HUES48 (cell line): ENCODE results near the gene GPR158.
A peak's percentile ranks its signal among the peaks of the same experiment; 100 is the strongest.
"Not testable (repeated sequence)": the region's sequence is repeated elsewhere in the genome, so short reads cannot be mapped to it uniquely, and the experiment has no call there.

Experiments
- H3K27ac ChIP-seq: one replicate; pipeline ENCODE4 v1.7.0; 2013; ENCODE audit warnings: low read depth, low read length, inconsistent platforms
- H3K27me3 ChIP-seq: 2 replicates; pipeline ENCODE4 v1.6.1; 2013; ENCODE audit warnings: mild to moderate bottlenecking, low read length; ENCODE audit not compliant: control insufficient read depth, insufficient read depth
- H3K36me3 ChIP-seq: 2 replicates; pipeline ENCODE4 v1.6.1; 2013; ENCODE audit warnings: low read length; ENCODE audit not compliant: control insufficient read depth, insufficient read depth
- H3K4me1 ChIP-seq: 2 replicates; pipeline ENCODE4 v1.6.1; 2013; ENCODE audit warnings: mild to moderate bottlenecking, low read length; ENCODE audit not compliant: control insufficient read depth, insufficient read depth
- H3K4me3 ChIP-seq: 2 replicates; pipeline ENCODE4 v1.5.1; 2013; ENCODE audit warnings: mild to moderate bottlenecking, low read depth, low read length
- H3K9ac ChIP-seq: 2 replicates; pipeline ENCODE4 v1.6.1; 2013; ENCODE audit warnings: mild to moderate bottlenecking, low read depth, low read length, moderate library complexity
- H3K9me3 ChIP-seq: 2 replicates; pipeline ENCODE4 v1.6.1; 2013; ENCODE audit warnings: low read length; ENCODE audit not compliant: control insufficient read depth, insufficient read depth

GPR158 gene

DNA sequence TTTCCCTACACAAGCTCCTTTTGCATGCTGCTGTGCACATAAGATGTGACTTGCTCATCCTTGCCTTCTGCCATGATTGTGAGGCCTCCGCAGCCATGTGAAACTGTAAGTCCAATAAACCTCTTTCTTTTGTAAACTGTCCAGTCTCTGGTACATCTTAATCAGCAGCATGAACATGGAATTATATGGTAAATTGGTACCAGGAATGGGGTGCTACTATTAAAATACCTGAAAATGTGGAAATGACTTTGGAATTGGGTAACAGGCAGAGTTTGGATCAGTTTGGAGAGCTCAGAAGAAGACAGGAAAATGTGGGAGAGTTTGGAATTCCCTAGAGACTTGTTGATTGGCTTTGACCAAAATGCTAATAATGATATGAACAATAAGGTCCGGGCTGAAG lies 181.8 kb downstream of the GPR158 start:
- Histone ChIP-seq H3K9me3 (peaks cover 30% of the 10 kb centered on the region), H3K4me1 (no peaks in the 10 kb centered on the region), H3K9ac (no peak overlapping the region), H3K27ac (no peak overlapping the region), H3K36me3 (no peaks in the 10 kb centered on the region), H3K4me3 (no peak overlapping the region), H3K27me3 (no peaks in the 10 kb centered on the region)

- Histone ChIP-seq H3K4me1 (no peaks in the 10 kb centered on the region), H3K9me3 (peaks cover 30% of the 10 kb centered on the region), H3K27me3 (no peaks in the 10 kb centered on the region), H3K36me3 (no peaks in the 10 kb centered on the region), H3K4me3 (no peak overlapping the region), H3K27ac (no peak overlapping the region), H3K9ac (no peak overlapping the region)
These were observed 182.5 kb downstream of the GPR158 start for GRCh38 chr10:25357269-25357668.

DNA sequence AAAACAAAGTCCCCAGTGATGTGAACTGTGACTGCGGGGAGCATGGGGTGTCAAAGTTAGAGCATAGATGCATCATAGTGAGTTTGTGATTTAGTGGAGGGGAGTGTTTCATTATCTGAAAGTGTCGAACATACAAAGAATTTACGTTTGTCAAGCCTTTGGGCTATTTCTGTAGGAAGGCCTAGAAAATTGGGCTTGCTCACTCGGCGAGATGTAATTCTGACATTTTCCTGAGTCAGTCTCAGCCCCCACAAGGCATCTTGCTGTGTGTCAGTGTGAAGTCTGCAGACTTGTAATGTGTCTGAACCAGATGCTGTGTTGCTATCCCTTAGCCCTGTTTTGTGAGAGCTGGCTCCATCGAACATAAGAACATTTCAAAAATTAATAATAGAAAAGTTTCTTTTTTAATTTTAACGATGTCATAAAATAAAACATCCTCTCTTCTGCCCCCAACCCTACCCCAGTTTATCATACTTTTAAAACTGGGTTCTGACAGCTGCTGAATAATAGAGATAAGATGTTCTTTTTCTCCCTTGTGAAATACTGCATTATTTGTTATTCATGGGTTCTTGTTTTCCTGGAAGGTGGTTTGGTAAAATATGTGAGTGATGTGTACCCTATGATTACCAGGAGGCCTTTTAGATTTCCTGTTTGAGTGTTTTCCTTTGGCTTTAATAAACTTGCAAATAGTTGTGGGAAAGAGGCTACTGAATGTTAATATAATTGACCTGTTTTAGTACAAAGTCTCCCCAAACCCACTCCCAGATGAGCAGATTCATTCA lies 207.4 kb downstream of the GPR158 start:
- Histone ChIP-seq H3K36me3 (no peaks in the 10 kb centered on the region), H3K9me3 (no peaks in the 10 kb centered on the region), H3K27ac (peak overlapping the region; percentile 2), H3K27me3 (no peaks in the 10 kb centered on the region), H3K9ac (no peak overlapping the region), H3K4me1 (no peaks in the 10 kb centered on the region; the same call in 1 of the 2 replicates), H3K4me3 (no peak overlapping the region)

DNA sequence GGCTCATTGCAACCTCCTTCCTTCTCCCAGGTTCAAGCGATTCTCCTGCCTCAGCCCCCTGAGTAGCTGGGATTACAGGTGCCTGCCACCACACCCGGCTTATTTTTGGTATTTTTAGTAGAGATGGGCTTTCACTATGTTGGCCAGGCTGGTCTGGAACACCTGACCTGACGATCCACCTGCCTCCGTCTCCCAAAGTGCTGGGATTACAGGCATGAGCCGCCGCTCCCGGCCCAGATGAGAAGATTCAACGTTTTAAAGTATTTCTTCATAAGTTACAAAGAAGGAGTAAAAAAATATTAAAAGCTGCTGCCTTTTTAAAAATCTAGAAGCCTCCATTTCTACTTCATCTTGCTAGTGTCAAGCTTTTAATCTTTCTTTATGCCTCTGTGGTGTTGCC lies 208.1 kb downstream of the GPR158 start:
- not testable (repeated sequence) for H3K9me3 ChIP-seq, H3K4me1 ChIP-seq, H3K27ac ChIP-seq

DNA sequence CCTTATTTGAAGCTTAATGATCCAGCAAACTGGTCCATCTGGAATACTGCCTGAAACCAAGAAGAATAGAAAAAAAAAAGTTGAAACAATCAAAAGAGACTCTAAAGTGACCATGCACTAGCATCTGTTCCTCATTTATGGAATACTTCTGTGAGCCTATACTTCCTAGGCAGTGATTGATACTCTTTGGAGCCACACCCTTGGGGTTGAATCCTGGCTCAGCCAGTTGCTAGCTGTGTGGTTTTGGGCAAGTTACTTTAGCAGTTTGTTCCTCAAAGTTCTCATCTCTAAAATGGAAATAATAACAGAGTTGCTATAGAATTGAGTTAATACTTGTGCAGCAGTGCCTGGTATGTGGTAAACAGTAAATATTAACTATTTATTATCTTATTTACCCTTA lies 208.9 kb downstream of the GPR158 start:
- Histone ChIP-seq H3K36me3 (no peaks in the 10 kb centered on the region), H3K27ac (no peak overlapping the region), H3K4me3 (no peak overlapping the region), H3K4me1 (no peaks in the 10 kb centered on the region; the same call in 1 of the 2 replicates), H3K9me3 (no peaks in the 10 kb centered on the region), H3K27me3 (no peaks in the 10 kb centered on the region), H3K9ac (no peak overlapping the region)

More for the DNA sequence above, 208.1 kb downstream of the GPR158 start:
- not testable (repeated sequence) for H3K9ac ChIP-seq, H3K4me3 ChIP-seq, H3K36me3 ChIP-seq, H3K27me3 ChIP-seq

DNA sequence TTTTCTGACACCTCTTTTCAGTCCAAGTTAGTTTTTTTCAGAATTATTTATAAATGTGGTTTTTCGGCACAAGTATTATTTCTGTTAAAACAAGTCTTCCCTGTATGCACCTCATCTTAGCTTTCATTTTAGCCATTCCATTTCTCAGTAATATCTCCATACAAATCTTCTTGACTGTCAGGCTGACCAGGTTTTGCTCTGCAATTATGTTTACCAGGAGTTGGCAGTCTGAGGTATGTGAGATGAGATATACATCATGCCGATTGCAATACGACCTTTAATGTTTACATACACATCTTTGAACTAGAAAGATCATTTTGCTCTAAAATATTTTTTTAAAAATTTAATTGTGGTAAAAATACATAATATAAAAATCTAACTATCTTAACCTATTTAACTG lies 209.8 kb downstream of the GPR158 start:
- Histone ChIP-seq H3K9ac (no peak overlapping the region), H3K27ac (no peak overlapping the region), H3K9me3 (peaks cover 4% of the 10 kb centered on the region; the same call in 1 of the 2 replicates), H3K4me3 (no peak overlapping the region), H3K4me1 (no peaks in the 10 kb centered on the region; the same call in 1 of the 2 replicates), H3K27me3 (no peaks in the 10 kb centered on the region), H3K36me3 (no peaks in the 10 kb centered on the region)

GRCh38 chr10:25388188-25388861 lies 213.5 kb downstream of the GPR158 start:
- Histone ChIP-seq H3K4me1 (no peaks in the 10 kb centered on the region), H3K4me3 (no peak overlapping the region), H3K27me3 (no peaks in the 10 kb centered on the region), H3K36me3 (no peaks in the 10 kb centered on the region), H3K27ac (no peak overlapping the region), H3K9ac (no peak overlapping the region), H3K9me3 (peaks cover 32% of the 10 kb centered on the region)

DNA sequence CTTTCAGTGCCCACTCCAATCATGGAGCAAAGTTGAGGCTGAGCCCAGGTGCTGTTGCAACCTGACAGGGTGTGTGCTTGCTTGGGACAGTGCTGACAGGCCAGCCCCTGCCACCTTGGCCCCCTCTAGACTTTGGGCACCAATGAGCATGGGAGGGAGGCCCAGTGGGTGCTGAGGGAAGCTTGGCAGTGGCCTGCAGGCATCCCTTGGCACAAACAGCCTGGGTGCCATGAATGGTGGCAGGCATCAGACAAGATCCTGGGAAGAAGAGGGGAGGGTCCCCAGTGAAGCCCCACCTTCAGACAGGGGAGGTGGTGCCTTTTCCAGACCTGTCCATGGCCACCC lies 214.0 kb downstream of the GPR158 start:
- Histone ChIP-seq H3K4me1 (no peaks in the 10 kb centered on the region), H3K27ac (no peak overlapping the region), H3K9ac (no peak overlapping the region), H3K36me3 (no peaks in the 10 kb centered on the region), H3K4me3 (no peak overlapping the region), H3K27me3 (no peaks in the 10 kb centered on the region), H3K9me3 (peaks cover 32% of the 10 kb centered on the region)

DNA sequence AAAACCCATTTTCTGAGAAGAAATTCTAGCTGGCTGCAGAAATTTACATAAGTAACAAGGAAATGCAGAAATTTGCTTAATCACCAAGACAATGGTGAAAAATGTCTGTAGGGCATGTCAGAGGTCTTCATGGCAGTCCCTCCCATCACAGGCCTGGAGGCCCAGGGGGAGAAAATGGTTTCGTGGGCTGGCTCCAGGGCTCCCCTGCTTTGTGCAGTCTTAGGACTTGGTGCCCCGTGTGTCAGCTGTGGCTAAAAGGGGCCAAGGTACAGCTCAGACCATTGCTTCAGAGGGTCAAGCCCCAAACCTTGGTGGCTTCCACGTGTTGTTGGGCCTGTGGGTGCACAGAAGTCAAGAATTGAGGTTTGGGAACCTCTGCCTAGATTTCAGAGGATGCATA lies 215.9 kb downstream of the GPR158 start:
- H3K9ac ChIP-seq = no peak overlapping the region
- H3K27me3 ChIP-seq = no peaks in the 10 kb centered on the region
- H3K4me3 ChIP-seq = no peak overlapping the region
- H3K36me3 ChIP-seq = no peaks in the 10 kb centered on the region
- no peak overlapping the region for H3K27ac ChIP-seq
- H3K9me3 ChIP-seq = peaks cover 32% of the 10 kb centered on the region
- no peaks in the 10 kb centered on the region for H3K4me1 ChIP-seq

GRCh38 chr10:25392132-25392531 lies 217.3 kb downstream of the GPR158 start:
- H3K27me3 ChIP-seq = no peaks in the 10 kb centered on the region
- no peak overlapping the region for H3K4me3 ChIP-seq
- no peaks in the 10 kb centered on the region for H3K36me3 ChIP-seq
- no peak overlapping the region for H3K27ac ChIP-seq
- peaks cover 32% of the 10 kb centered on the region for H3K9me3 ChIP-seq
- H3K9ac ChIP-seq = no peak overlapping the region
- no peaks in the 10 kb centered on the region for H3K4me1 ChIP-seq

- H3K27me3 ChIP-seq = no peaks in the 10 kb centered on the region
- no peak overlapping the region for H3K9ac ChIP-seq
- no peak overlapping the region for H3K4me3 ChIP-seq
- H3K4me1 ChIP-seq = no peaks in the 10 kb centered on the region
- H3K9me3 ChIP-seq = peaks cover 32% of the 10 kb centered on the region
- no peak overlapping the region for H3K27ac ChIP-seq
- H3K36me3 ChIP-seq = no peaks in the 10 kb centered on the region
These were observed 218.8 kb downstream of the GPR158 start for GRCh38 chr10:25393621-25394020.
